Adrenal gland (tissue), 5 donors: Measurements from ENCODE around the gene CPED1.

Experiments
- CTCF ChIP-seq, 6 experiments: fragments of 450-650 bp in 4 of 6; fragments of 200-600 bp in 2 of 6; sonication (generic) in 1 of 6; IDR thresholded peaks; 1 replicate in 5 of 6; 2 replicates in 1 of 6; pipeline versions ENCODE4 v1.5.1 to v1.8.0; 2016 to 2021; ENCODE audit warnings: antibody characterized with exemption in 6 of 6, mild to moderate bottlenecking in 2 of 6, moderate library complexity in 1 of 6
- POLR2A ChIP-seq, 2 donors: fragments of 450-650 bp; IDR thresholded peaks; one replicate each; pipeline ENCODE4 v1.6.1; 2017; ENCODE audit warnings: antibody characterized with exemption in 2 of 2, mild to moderate bottlenecking in 2 of 2, moderate library complexity in 1 of 2
- donor health status: DM: no; HTN: no; CAD: no.

GRCh38 chr7:121331048-121331447 lies 342.5 kb downstream of the CPED1 start:
- TF ChIP-seq CTCF (IDR thresholded peaks at IDR 0.05) (no peak), POLR2A (IDR thresholded peaks at IDR 0.05) (no peak)
